HCT116 (cell line): ENCODE measurements around the gene CCND2. TPM values are rescaled to one million over a fixed set of nuclear protein-coding genes. Genes with fewer than 3 reads are reported as not detected.

Source experiments
- CTCF ChIP-seq, 3 experiments: fragments of 200-600 bp in 1 of 3; sonication (generic) in 1 of 3; IDR thresholded peaks in 2 of 3; conservative IDR thresholded peaks in 1 of 3; 2 replicates each; pipeline ENCODE4 v1.5.1; 2012 to 2017; ENCODE audit warnings: low read depth in 2 of 3, low read length in 2 of 3, antibody characterized with exemption in 1 of 3, borderline replicate concordance in 1 of 3, control low read depth in 1 of 3, mild to moderate bottlenecking in 1 of 3, mixed read lengths in 1 of 3, mixed run types in 1 of 3, moderate library complexity in 1 of 3; ENCODE audit not compliant: insufficient read depth in 1 of 3
- EGR1 ChIP-seq: IDR thresholded peaks from 2 replicates; pipeline ENCODE4 v1.6.1; 2012; ENCODE audit warnings: low read depth
- ELF1 ChIP-seq: IDR thresholded peaks from 2 replicates; pipeline ENCODE4 v1.6.1; 2012; ENCODE audit warnings: low read depth, borderline replicate concordance
- POLR2A ChIP-seq: IDR thresholded peaks from 2 replicates; pipeline ENCODE4 v1.7.0; 2011; ENCODE audit warnings: borderline replicate concordance; ENCODE audit not compliant: insufficient read depth, insufficient read length; ENCODE audit errors: extremely low read depth
- POLR2AphosphoS5 ChIP-seq: IDR thresholded peaks from 2 replicates; pipeline ENCODE4 v1.6.1; 2011; ENCODE audit warnings: mild to moderate bottlenecking, low read depth, low read length, moderate library complexity
- SRF ChIP-seq: IDR thresholded peaks from 2 replicates; pipeline ENCODE4 v1.6.1; 2012; ENCODE audit warnings: low read depth
- total RNA-seq: library from RNA; stranded (reverse); gene quantifications from one replicate; pipeline ENCODE4 v1.2.1, GENCODE V29; 2021; ENCODE audit not compliant: unreplicated experiment

CCND2 gene
- total RNA-seq, 1 experiment from 2014 or later: 1.1 TPM

- TF ChIP-seq POLR2AphosphoS5: no peak
- no peak for TF ChIP-seq SRF
- TF ChIP-seq POLR2A: no peak
- no peak for TF ChIP-seq EGR1
- TF ChIP-seq ELF1: no peak
- TF ChIP-seq CTCF (IDR thresholded peaks at IDR 0.05 in 2 of 3, conservative IDR thresholded peaks at IDR 0.05 in 1 of 3; ENCODE audit: borderline replicate concordance in 1 of 3, insufficient read depth in 1 of 3, low read depth in 2 of 3, low read length in 2 of 3): no peak
Observed at GRCh38 chr12:4322726-4323125, 49.2 kb downstream of the CCND2 start (continued).

Other genes starting within 250 kb of the CCND2 start
- gene TIGAR, start 47.5 kb downstream of the CCND2 start, total RNA-seq: 13.7 TPM
- not detected for gene FGF23, start 106.0 kb downstream of the CCND2 start, total RNA-seq
- not detected for gene FGF6, start 172.1 kb downstream of the CCND2 start, total RNA-seq